ENCODE results near the gene PIK3CB. TPM values are rescaled to one million over a fixed set of nuclear protein-coding genes. Genes with fewer than 3 reads are reported as not detected.

PIK3CB gene
- polyA plus RNA-seq, 1 of the 3 experiments (the other 2 are of a cell fraction), result 6.8 TPM

GRCh38 chr3:138873471-138874278 is 38.9 kb upstream of the PIK3CB start:
- H2AFZ ChIP-seq (ENCODE audit: low read depth), result no peak overlapping the region
- H3K36me3 ChIP-seq (replicated peaks in 1 of 2; ENCODE audit: control insufficient read depth in 1 of 2, insufficient read depth in 2 of 2, low read length in 1 of 2), result no peaks in the 10 kb centered on the region
- DNase-seq, result no peak
- H4K20me1 ChIP-seq (ENCODE audit: insufficient read depth), result no peaks in the 10 kb centered on the region
- H3K9ac ChIP-seq, result no peak overlapping the region
- no peak overlapping the region for H3K4me2 ChIP-seq
- no peaks in the 10 kb centered on the region for H3K27me3 ChIP-seq (ENCODE audit: insufficient read depth)
- WGBS (ENCODE audit: low lambda C conversion rate), result 63% methylated on average over 10 of the region's 10 CpGs
- H3K9me2 ChIP-seq, result no peaks in the 10 kb centered on the region
- no peaks in the 10 kb centered on the region for H3F3A ChIP-seq (replicated peaks; ENCODE audit: insufficient read depth)
- CTCF ChIA-PET, result interaction anchor here (0.6 to 2.0 kb wide), 2 partner anchors 35 to 42 kb away, joined by 3 to 8 read pairs; no protein-coding TSS in a partner anchor
- H3K27ac ChIP-seq (ENCODE audit: low read depth in 2 of 2, low read length in 1 of 2), result no peak overlapping the region
- H3K4me3 ChIP-seq (ENCODE audit: low read depth in 2 of 2, low read length in 1 of 2), result no peak overlapping the region
- no peaks in the 10 kb centered on the region for H3K4me1 ChIP-seq (ENCODE audit: control insufficient read depth in 1 of 2, insufficient read depth in 2 of 2, low read depth in 1 of 2, low read length in 1 of 2)
- no peaks in the 10 kb centered on the region for H3K9me3 ChIP-seq
- TF ChIP-seq RFX5 (IDR thresholded peaks at IDR 0.05; ENCODE audit: low read length) (no peak), MEF2A (IDR thresholded peaks at IDR 0.05; ENCODE audit: borderline replicate concordance, low read depth) (no peak), TAF1 (IDR thresholded peaks at IDR 0.05; ENCODE audit: borderline replicate concordance, low read depth, low read length) (no peak), ZBTB33 (IDR thresholded peaks at IDR 0.05; ENCODE audit: borderline replicate concordance, low read depth) (no peak), FOXM1 (IDR thresholded peaks at IDR 0.05; ENCODE audit: low read depth) (no peak), CHD2 (IDR thresholded peaks at IDR 0.05; ENCODE audit: low read length, partially characterized antibody) (no peak), EP300 (IDR thresholded peaks at IDR 0.05; ENCODE audit: borderline replicate concordance in 1 of 2, low read depth in 1 of 2, low read length in 1 of 2) (no peak), GABPA (IDR thresholded peaks at IDR 0.05; ENCODE audit: low read depth) (no peak), TCF12 (IDR thresholded peaks at IDR 0.05) (no peak), NRF1 (IDR thresholded peaks at IDR 0.05; ENCODE audit: low read depth, low read length) (no peak), RXRA (IDR thresholded peaks at IDR 0.05; ENCODE audit: borderline replicate concordance, low read depth) (no peak), YY1 (IDR thresholded peaks at IDR 0.05; ENCODE audit: low read depth) (no peak), SMC3 (IDR thresholded peaks at IDR 0.05; ENCODE audit: low read depth, low read length) (no peak)
- TF ChIP-seq, protein P1, sequence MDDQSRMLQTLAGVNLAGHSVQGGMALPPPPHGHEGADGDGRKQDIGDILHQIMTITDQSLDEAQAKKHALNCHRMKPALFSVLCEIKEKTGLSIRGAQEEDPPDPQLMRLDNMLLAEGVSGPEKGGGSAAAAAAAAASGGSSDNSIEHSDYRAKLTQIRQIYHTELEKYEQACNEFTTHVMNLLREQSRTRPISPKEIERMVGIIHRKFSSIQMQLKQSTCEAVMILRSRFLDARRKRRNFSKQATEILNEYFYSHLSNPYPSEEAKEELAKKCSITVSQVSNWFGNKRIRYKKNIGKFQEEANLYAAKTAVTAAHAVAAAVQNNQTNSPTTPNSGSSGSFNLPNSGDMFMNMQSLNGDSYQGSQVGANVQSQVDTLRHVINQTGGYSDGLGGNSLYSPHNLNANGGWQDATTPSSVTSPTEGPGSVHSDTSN (IDR thresholded peaks at IDR 0.05), result no peak
- TF ChIP-seq, protein P2, sequence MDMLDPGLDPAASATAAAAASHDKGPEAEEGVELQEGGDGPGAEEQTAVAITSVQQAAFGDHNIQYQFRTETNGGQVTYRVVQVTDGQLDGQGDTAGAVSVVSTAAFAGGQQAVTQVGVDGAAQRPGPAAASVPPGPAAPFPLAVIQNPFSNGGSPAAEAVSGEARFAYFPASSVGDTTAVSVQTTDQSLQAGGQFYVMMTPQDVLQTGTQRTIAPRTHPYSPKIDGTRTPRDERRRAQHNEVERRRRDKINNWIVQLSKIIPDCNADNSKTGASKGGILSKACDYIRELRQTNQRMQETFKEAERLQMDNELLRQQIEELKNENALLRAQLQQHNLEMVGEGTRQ (IDR thresholded peaks at IDR 0.05; ENCODE audit: borderline replicate concordance, low read depth, low read length), result no peak
- H3K79me2 ChIP-seq (ENCODE audit: insufficient read depth), result no peaks in the 10 kb centered on the region
- POLR2A ChIA-PET, result interaction anchor here (0.5 kb wide), 1 partner anchor 14 kb away, joined by 5 read pairs; no protein-coding TSS in a partner anchor
